SK-N-SH (cell line): Measurements from ENCODE around the gene ROR2. TPM values are rescaled to one million over a fixed set of nuclear protein-coding genes. Genes with fewer than 3 reads are reported as not detected.

ENCODE experiments used
- CTCF ChIA-PET: fragments of 300-600, 350-600 bp; formaldehyde crosslinking; extraction: SDS; loops from one replicate; lab custom pipeline; 2021; lab: Yijun Ruan, JAX
- POLR2A ChIA-PET: fragments of 350-600 bp; sonication (Branson Sonifier 250); formaldehyde crosslinking; extraction: SDS; loops from one replicate; lab custom pipeline; 2020; ENCODE audit warnings: antibody characterized with exemption, inconsistent platforms; lab: Yijun Ruan, JAX
- DNase-seq: peaks from one replicate; pipeline ENCODE4 v3.0.0; 2012
- H2AFZ ChIP-seq: fragments of 200-600 bp; sonication (generic); 2 replicates; pipeline ENCODE4 v1.8.1; 2016; ENCODE audit warnings: antibody characterized with exemption, mild to moderate bottlenecking, low read depth
- H3F3A ChIP-seq: fragments of 200-600 bp; sonication (generic); replicated peaks from 2 replicates; pipeline ENCODE3; 2016; ENCODE audit warnings: antibody characterized with exemption, mild to moderate bottlenecking; ENCODE audit not compliant: insufficient read depth
- H3K27ac ChIP-seq, 2 experiments: fragments of 200-500 bp in 1 of 2; fragments of 200-600 bp in 1 of 2; sonication (Bioruptor generic) in 1 of 2; sonication (generic), shearing (Covaris generic) in 1 of 2; 2 replicates each; pipeline versions ENCODE4 v1.5.1 to v1.6.1; 2014 to 2016; ENCODE audit warnings: low read depth in 2 of 2, inconsistent platforms in 1 of 2, low read length in 1 of 2, mild to moderate bottlenecking in 1 of 2, mixed read lengths in 1 of 2
- H3K27me3 ChIP-seq: fragments of 200-600 bp; sonication (generic), shearing (Covaris generic); 2 replicates; pipeline ENCODE4 v1.6.1; 2016; ENCODE audit warnings: mixed run types; ENCODE audit not compliant: insufficient read depth
- H3K36me3 ChIP-seq, 2 experiments: fragments of 200-500 bp in 1 of 2; fragments of 200-600 bp in 1 of 2; sonication (Bioruptor generic) in 1 of 2; sonication (generic) in 1 of 2; replicated peaks in 1 of 2; 2 replicates each; pipeline versions ENCODE3 to v1.5.1; 2014 to 2016; ENCODE audit warnings: low read length in 1 of 2, mild to moderate bottlenecking in 1 of 2; ENCODE audit not compliant: insufficient read depth in 2 of 2, control insufficient read depth in 1 of 2
- H3K4me1 ChIP-seq, 2 experiments: fragments of 200-500 bp in 1 of 2; fragments of 200-600 bp in 1 of 2; sonication (Bioruptor generic) in 1 of 2; sonication (generic), shearing (Covaris generic) in 1 of 2; 2 replicates each; pipeline versions ENCODE4 v1.5.1 to v1.6.1; 2014 to 2016; ENCODE audit warnings: low read depth in 1 of 2, low read length in 1 of 2, mixed run types in 1 of 2; ENCODE audit not compliant: insufficient read depth in 2 of 2, control insufficient read depth in 1 of 2
- H3K4me2 ChIP-seq: fragments of 200-600 bp; sonication (generic), shearing (Covaris generic); 2 replicates; pipeline ENCODE4 v1.6.1; 2017; ENCODE audit warnings: mixed run types
- H3K4me3 ChIP-seq, 2 experiments: fragments of 200-500 bp in 1 of 2; fragments of 200-600 bp in 1 of 2; sonication (Bioruptor generic) in 1 of 2; sonication (generic), shearing (Covaris generic) in 1 of 2; 2 replicates each; pipeline versions ENCODE4 v1.5.1 to v1.8.1; 2014 to 2016; ENCODE audit warnings: low read depth in 2 of 2, inconsistent platforms in 1 of 2, low read length in 1 of 2, mild to moderate bottlenecking in 1 of 2, mixed read lengths in 1 of 2, moderate library complexity in 1 of 2
- H3K79me2 ChIP-seq: fragments of 200-600 bp; sonication (generic); 2 replicates; pipeline ENCODE4 v1.8.1; 2017; ENCODE audit warnings: mild to moderate bottlenecking; ENCODE audit not compliant: insufficient read depth
- H3K9ac ChIP-seq: fragments of 200-600 bp; sonication (generic); 2 replicates; pipeline ENCODE4 v1.6.1; 2017; ENCODE audit warnings: mixed run types
- H3K9me2 ChIP-seq: fragments of 200-600 bp; sonication (generic); 2 replicates; pipeline ENCODE4 v1.6.1; 2017; ENCODE audit warnings: mixed run types
- H3K9me3 ChIP-seq: fragments of 200-600 bp; sonication (generic); 2 replicates; pipeline ENCODE4 v1.6.1; 2017; ENCODE audit warnings: mixed run types, mild to moderate bottlenecking, moderate library complexity
- H4K20me1 ChIP-seq: fragments of 200-600 bp; sonication (generic); 2 replicates; pipeline ENCODE4 v1.6.1; 2017; ENCODE audit warnings: mild to moderate bottlenecking, mixed run types; ENCODE audit not compliant: insufficient read depth
- CHD2 ChIP-seq: fragments of 150-350 bp; IDR thresholded peaks from 2 replicates; pipeline ENCODE4 v1.6.1; 2018; ENCODE audit warnings: low read length; ENCODE audit not compliant: partially characterized antibody
- EP300 ChIP-seq, 2 experiments: IDR thresholded peaks; 2 replicates each; pipeline versions ENCODE4 v1.4.0 to v1.6.1; 2012; ENCODE audit warnings: borderline replicate concordance in 1 of 2, low read depth in 1 of 2, low read length in 1 of 2
- FOSL2 ChIP-seq: IDR thresholded peaks from 2 replicates; pipeline ENCODE4 v1.4.0; 2012; ENCODE audit warnings: low read depth, mild to moderate bottlenecking, moderate library complexity, borderline replicate concordance
- FOXM1 ChIP-seq: IDR thresholded peaks from 2 replicates; pipeline ENCODE4 v1.4.0; 2012; ENCODE audit warnings: low read depth, mild to moderate bottlenecking
- IRF3 ChIP-seq: fragments of 150-350 bp; IDR thresholded peaks from 2 replicates; pipeline ENCODE4 v1.6.1; 2016; ENCODE audit warnings: mild to moderate bottlenecking, low read depth, low read length
- JUND ChIP-seq: IDR thresholded peaks from 2 replicates; pipeline ENCODE4 v1.4.0; 2012
- MEF2A ChIP-seq: IDR thresholded peaks from 2 replicates; pipeline ENCODE4 v1.4.0; 2012; ENCODE audit warnings: low read depth, borderline replicate concordance
- PBX3 ChIP-seq: IDR thresholded peaks from 2 replicates; pipeline ENCODE4; 2012
- POLR2AphosphoS5 ChIP-seq: IDR thresholded peaks from 2 replicates; pipeline ENCODE4 v1.6.1; 2012; ENCODE audit warnings: low read depth, low read length
- REST ChIP-seq: IDR thresholded peaks from 2 replicates; pipeline ENCODE4 v1.6.1; 2012; ENCODE audit warnings: mild to moderate bottlenecking, low read depth, low read length, moderate library complexity
- RXRA ChIP-seq: IDR thresholded peaks from 2 replicates; pipeline ENCODE4 v1.4.0; 2012; ENCODE audit warnings: low read depth, mild to moderate bottlenecking, borderline replicate concordance
- SIN3A ChIP-seq: IDR thresholded peaks from 2 replicates; pipeline ENCODE4 v1.6.1; 2012; ENCODE audit warnings: low read depth, mild to moderate bottlenecking, low read length, moderate library complexity, borderline replicate concordance
- TAF1 ChIP-seq: IDR thresholded peaks from 2 replicates; pipeline ENCODE4 v1.6.1; 2012; ENCODE audit warnings: low read depth, mild to moderate bottlenecking, low read length, moderate library complexity, borderline replicate concordance
- TCF12 ChIP-seq: IDR thresholded peaks from 2 replicates; pipeline ENCODE4 v1.4.0; 2012
- YY1 ChIP-seq: IDR thresholded peaks from 2 replicates; pipeline ENCODE4 v1.4.0; 2012; ENCODE audit warnings: low read depth, mild to moderate bottlenecking
- ZBTB33 ChIP-seq: IDR thresholded peaks from 2 replicates; pipeline ENCODE4 v1.4.0; 2012; ENCODE audit warnings: low read depth, borderline replicate concordance
- WGBS: methylation state at CpG from one replicate; pipeline ENCODE4 v1.1.6; 2017; ENCODE audit warnings: low lambda C conversion rate; 5-methylcytosine and 5-hydroxymethylcytosine counted together
- polyA plus RNA-seq, 3 experiments: library from polyadenylated mRNA; depleted of rRNA; stranded (reverse); fragments of >200 nt; gene quantifications; 2 replicates each; pipeline ENCODE4 v1.2.3, GENCODE V29; 2012

The ROR2 gene
- polyA plus RNA-seq, 1 of the 3 experiments (the other 2 are of a cell fraction), result 0.43 TPM

GRCh38 chr9:91785447-91785842 lies 164.6 kb downstream of the ROR2 start:
- H3K27me3 ChIP-seq, result no peaks in the 10 kb centered on the region
- peaks cover 0 to 3% of the 10 kb centered on the region in 2 experiments; a peak in 1 of 4 replicates for H3K4me1 ChIP-seq
- H3K79me2 ChIP-seq, result no peaks in the 10 kb centered on the region
- 36% methylated on average over 5 of the region's 5 CpGs for WGBS
- H4K20me1 ChIP-seq, result no peaks in the 10 kb centered on the region
- no peaks in the 10 kb centered on the region for H3K9me3 ChIP-seq
- no peaks in the 10 kb centered on the region for H3K9me2 ChIP-seq
- H3K36me3 ChIP-seq, result no peaks in the 10 kb centered on the region
- H3K4me2 ChIP-seq, result no peak overlapping the region
- no peak overlapping the region for H2AFZ ChIP-seq
- POLR2A ChIA-PET, result no interaction called here
- H3K4me3 ChIP-seq, result no peak overlapping the region
- H3F3A ChIP-seq, result no peaks in the 10 kb centered on the region
- H3K27ac ChIP-seq, result no peak overlapping the region
- H3K9ac ChIP-seq, result no peak overlapping the region
- DNase-seq, result no peak
- no peak for TF ChIP-seq PBX3
- no peak for TF ChIP-seq REST
- no peak for TF ChIP-seq IRF3
- TF ChIP-seq EP300 (IDR thresholded peaks at IDR 0.05; ENCODE audit: borderline replicate concordance in 1 of 2, low read depth in 1 of 2, low read length in 1 of 2), result no peak
- no peak for TF ChIP-seq ZBTB33
- TF ChIP-seq TAF1, result no peak
- TF ChIP-seq SIN3A, result no peak
- no peak for TF ChIP-seq RXRA
- TF ChIP-seq YY1, result no peak
- no peak for TF ChIP-seq CHD2
- no peak for TF ChIP-seq MEF2A
- no peak for TF ChIP-seq JUND
- no peak for TF ChIP-seq FOSL2
- no peak for TF ChIP-seq FOXM1
- no peak for TF ChIP-seq POLR2AphosphoS5
- no peak for TF ChIP-seq TCF12
- TF ChIP-seq, all 33 proteins: peak for 0
- CTCF ChIA-PET, result no interaction called here
